GM12872 (cell line): ENCODE measurements around the gene RTN4R.

Experiments used
- CTCF ChIP-seq: IDR thresholded peaks from 3 replicates; pipeline ENCODE4 v1.5.1; 2011; ENCODE audit warnings: low read depth, mild to moderate bottlenecking, low read length, moderate library complexity; ENCODE audit not compliant: insufficient read depth

The RTN4R gene

GRCh38 chr22:20233351-20234313 lies 34.5 kb downstream of the RTN4R start:
- no peak for TF ChIP-seq CTCF

- no peak for TF ChIP-seq CTCF
These were observed 35.3 kb downstream of the RTN4R start for GRCh38 chr22:20232781-20233180.

- no peak for TF ChIP-seq CTCF
These were observed 35.9 kb downstream of the RTN4R start for GRCh38 chr22:20232237-20232598.

GRCh38 chr22:20231514-20232236 lies 36.4 kb downstream of the RTN4R start:
- no peak for TF ChIP-seq CTCF

- TF ChIP-seq CTCF: no peak
These were observed 37.2 kb downstream of the RTN4R start for GRCh38 chr22:20230777-20231420.

GRCh38 chr22:20229916-20230775 lies 38.0 kb downstream of the RTN4R start:
- no peak for TF ChIP-seq CTCF

GRCh38 chr22:20228939-20229272 lies 39.2 kb downstream of the RTN4R start:
- no peak for TF ChIP-seq CTCF
